AG04450 (cell line): ENCODE data around the gene DHX38. TPM values are rescaled to one million over a fixed set of nuclear protein-coding genes. Genes with fewer than 3 reads are reported as not detected.
"Not testable (repeated sequence)": the region's sequence is repeated elsewhere in the genome, so short reads cannot be mapped to it uniquely, and the experiment has no call there.

Source experiments
- CTCF ChIA-PET: fragments of 300-600, 350-600 bp; formaldehyde crosslinking; extraction: SDS; loops from one replicate; lab custom pipeline; 2022; ENCODE audit warnings: antibody characterized with exemption, inconsistent platforms; lab: Charles Lee
- POLR2A ChIA-PET: fragments of 350-600 bp; formaldehyde crosslinking; extraction: SDS; loops from one replicate; lab custom pipeline; 2021; ENCODE audit warnings: antibody characterized with exemption, inconsistent platforms; lab: Yijun Ruan, JAX
- DNase-seq: peaks from one replicate; pipeline ENCODE4 v3.0.0-alpha.2; 2011; ENCODE audit warnings: low read depth, low spot score
- H3K27ac ChIP-seq: one replicate; pipeline ENCODE4 v1.5.1; 2012; ENCODE audit warnings: low read depth, low read length, control low read depth
- H3K27me3 ChIP-seq: one replicate; pipeline ENCODE4 v1.6.0; 2012; ENCODE audit warnings: low read length; ENCODE audit not compliant: control insufficient read depth, insufficient read depth
- H3K4me3 ChIP-seq: 2 replicates; pipeline ENCODE4 v1.5.1; 2011; ENCODE audit warnings: mild to moderate bottlenecking, low read depth, low read length, control low read depth
- H3K9me3 ChIP-seq: 2 replicates; pipeline ENCODE4 v1.5.1; 2012; ENCODE audit warnings: low read length; ENCODE audit not compliant: control insufficient read depth, insufficient read depth
- CTCF ChIP-seq: IDR thresholded peaks from 2 replicates; pipeline ENCODE4 v1.5.1; 2011; ENCODE audit warnings: low read depth, low read length, control low read depth, inconsistent platforms
- polyA plus RNA-seq: library from polyadenylated mRNA; depleted of rRNA; stranded (reverse); fragments of >200 nt; gene quantifications from 2 replicates; pipeline ENCODE4 v1.2.3, GENCODE V29; 2011

DHX38 gene
- polyA plus RNA-seq, 1 experiment: 26.8 TPM

- TF ChIP-seq CTCF: no peak
- peaks cover 3% of the 10 kb centered on the region for H3K27me3 ChIP-seq
- ChIA-PET CTCF (no interaction called here), POLR2A (no interaction called here)
- H3K27ac ChIP-seq: no peak overlapping the region
- H3K9me3 ChIP-seq: peaks cover 3% of the 10 kb centered on the region; the same call in 1 of the 2 replicates
- H3K4me3 ChIP-seq: no peak overlapping the region
- no peak for DNase-seq
These were observed 42.7 kb upstream of the DHX38 start for GRCh38 chr16:72050769-72051464.

- ChIA-PET POLR2A (no interaction called here), CTCF (no interaction called here)
- Histone ChIP-seq H3K27ac (no peak overlapping the region), H3K9me3 (peaks cover 3% of the 10 kb centered on the region; the same call in 1 of the 2 replicates), H3K27me3 (peaks cover 3% of the 10 kb centered on the region), H3K4me3 (no peak overlapping the region)
- TF ChIP-seq CTCF: no peak
- DNase-seq: no peak
These were observed 41.8 kb upstream of the DHX38 start for GRCh38 chr16:72051818-72052217.

- POLR2A ChIA-PET, H3K27ac ChIP-seq, H3K27me3 ChIP-seq, H3K4me3 ChIP-seq, H3K9me3 ChIP-seq, DNase-seq: not testable (repeated sequence)
- CTCF ChIA-PET: interaction anchor here (0.6 to 1.3 kb wide), 2 partner anchors 12 to 107 kb away, joined by 3 read pairs; no protein-coding TSS in a partner anchor
These were observed 39.3 kb upstream of the DHX38 start, which contains the start of gene HP for GRCh38 chr16:72054254-72054847. Gene HP, plus strand, starts transcription at chr16:72054505. Its CDS starts 148 bp downstream, at chr16:72054653.

GRCh38 chr16:72055911-72056310 is 37.7 kb upstream of the DHX38 start:
- H3K27ac ChIP-seq: no peak overlapping the region
- H3K9me3 ChIP-seq: no peaks in the 10 kb centered on the region
- ChIA-PET POLR2A (no interaction called here), CTCF (no interaction called here)
- no peak overlapping the region for H3K4me3 ChIP-seq
- DNase-seq: no peak
- no peak for TF ChIP-seq CTCF
- H3K27me3 ChIP-seq: no peaks in the 10 kb centered on the region

- H3K27ac ChIP-seq, H3K4me3 ChIP-seq, H3K27me3 ChIP-seq, CTCF ChIA-PET, DNase-seq, H3K9me3 ChIP-seq, POLR2A ChIA-PET: not testable (repeated sequence)
These were observed 36.3 kb upstream of the DHX38 start for GRCh38 chr16:72057313-72057712.

GRCh38 chr16:72059060-72059459 is 34.6 kb upstream of the DHX38 start:
- H3K4me3 ChIP-seq, H3K9me3 ChIP-seq, H3K27me3 ChIP-seq, CTCF ChIA-PET, H3K27ac ChIP-seq, POLR2A ChIA-PET, DNase-seq: not testable (repeated sequence)
